C4-2B (cell line): ENCODE results near the gene SHQ1.

ENCODE experiments used
- H3K27ac ChIP-seq: fragments of 450-650 bp; 2 replicates; pipeline ENCODE4 v1.5.1; 2017
- ZFX ChIP-seq: fragments of 450-650 bp; IDR thresholded peaks from 2 replicates; pipeline ENCODE4 v1.6.1; 2017
- TF ChIP-seq, protein P1 (sequence below): fragments of 450-650 bp; conservative IDR thresholded peaks from 2 replicates; pipeline ENCODE4 v1.5.1; 2017; ENCODE audit warnings: mild to moderate bottlenecking

The SHQ1 gene

DNA sequence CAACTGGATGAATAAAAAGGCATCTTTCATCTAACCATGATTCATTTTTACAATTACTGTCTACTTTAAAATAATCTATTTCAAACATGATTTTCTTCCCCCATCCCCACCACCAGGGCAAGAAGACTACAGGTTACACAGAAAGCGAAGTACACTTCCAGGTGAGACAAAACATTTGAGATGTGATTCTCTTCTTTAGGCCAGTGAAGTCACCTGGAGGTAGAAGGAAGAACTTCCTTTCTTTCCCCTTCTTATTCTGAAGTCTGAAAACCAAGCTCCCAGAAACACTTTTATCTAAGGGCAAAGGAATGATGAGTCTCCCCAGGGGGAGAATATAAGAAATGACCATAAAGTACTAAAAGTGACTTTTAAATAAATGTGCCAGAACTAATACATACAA, 36.7 kb downstream of the SHQ1 start:
- TF ChIP-seq ZFX, result no peak
- TF ChIP-seq, protein P1, sequence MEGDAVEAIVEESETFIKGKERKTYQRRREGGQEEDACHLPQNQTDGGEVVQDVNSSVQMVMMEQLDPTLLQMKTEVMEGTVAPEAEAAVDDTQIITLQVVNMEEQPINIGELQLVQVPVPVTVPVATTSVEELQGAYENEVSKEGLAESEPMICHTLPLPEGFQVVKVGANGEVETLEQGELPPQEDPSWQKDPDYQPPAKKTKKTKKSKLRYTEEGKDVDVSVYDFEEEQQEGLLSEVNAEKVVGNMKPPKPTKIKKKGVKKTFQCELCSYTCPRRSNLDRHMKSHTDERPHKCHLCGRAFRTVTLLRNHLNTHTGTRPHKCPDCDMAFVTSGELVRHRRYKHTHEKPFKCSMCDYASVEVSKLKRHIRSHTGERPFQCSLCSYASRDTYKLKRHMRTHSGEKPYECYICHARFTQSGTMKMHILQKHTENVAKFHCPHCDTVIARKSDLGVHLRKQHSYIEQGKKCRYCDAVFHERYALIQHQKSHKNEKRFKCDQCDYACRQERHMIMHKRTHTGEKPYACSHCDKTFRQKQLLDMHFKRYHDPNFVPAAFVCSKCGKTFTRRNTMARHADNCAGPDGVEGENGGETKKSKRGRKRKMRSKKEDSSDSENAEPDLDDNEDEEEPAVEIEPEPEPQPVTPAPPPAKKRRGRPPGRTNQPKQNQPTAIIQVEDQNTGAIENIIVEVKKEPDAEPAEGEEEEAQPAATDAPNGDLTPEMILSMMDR, result no peak; the same call in 1 of the 2 replicates
- H3K27ac ChIP-seq, result no peak overlapping the region

DNA sequence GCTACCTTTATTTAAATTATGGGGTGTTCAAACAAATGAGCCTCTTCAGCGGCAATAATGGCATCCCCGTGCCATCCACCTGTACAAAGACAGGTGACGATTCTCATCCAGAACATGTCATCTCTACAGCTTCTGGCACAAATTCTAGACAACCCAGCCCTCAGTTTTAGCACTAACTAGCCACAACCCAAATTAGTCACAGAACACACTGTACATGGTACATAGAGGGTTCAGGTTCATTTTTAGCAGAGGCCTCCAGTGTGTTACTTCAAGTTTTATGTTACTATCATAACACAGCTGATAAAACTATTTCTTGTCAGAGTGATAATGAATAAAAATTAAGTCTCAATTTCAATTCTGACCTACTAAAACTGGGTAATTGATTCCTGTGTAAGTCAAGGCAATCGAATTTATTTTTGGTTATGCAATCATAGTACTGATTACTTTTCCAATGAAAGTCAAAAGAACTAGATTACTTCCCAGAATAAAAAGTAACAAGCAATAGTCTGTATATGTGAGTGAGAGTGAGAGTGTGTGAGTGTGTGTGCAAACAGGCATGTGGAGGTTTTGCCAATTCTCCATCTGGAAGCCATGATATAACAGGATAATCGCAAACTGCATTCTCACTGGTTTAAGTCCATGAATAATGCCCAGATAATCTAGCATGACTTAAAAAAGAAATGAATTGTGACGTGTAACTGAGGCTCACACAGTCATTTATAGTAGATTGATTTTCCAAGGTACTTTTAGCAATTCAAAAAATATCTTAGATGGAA, 37.4 kb downstream of the SHQ1 start:
- no peak overlapping the region for H3K27ac ChIP-seq

DNA sequence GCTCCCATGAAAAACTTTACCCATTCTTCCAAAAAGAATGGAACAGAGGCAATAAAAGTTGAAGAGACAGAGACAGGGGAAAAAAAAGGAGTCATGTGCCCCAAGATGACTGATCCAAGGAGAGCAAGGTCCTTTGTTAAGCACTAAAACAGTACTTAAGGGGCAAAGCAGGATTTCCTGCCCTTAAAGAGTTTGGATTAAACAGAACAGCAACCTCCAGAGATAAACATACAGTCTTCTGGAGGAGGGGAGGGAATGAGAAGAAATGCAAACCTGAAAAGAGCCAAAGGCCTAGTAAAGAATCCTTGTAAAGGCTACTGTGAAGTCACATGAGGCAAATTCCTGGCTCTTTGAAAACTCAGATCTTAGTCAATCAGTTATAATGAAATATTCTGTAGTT, 38.2 kb downstream of the SHQ1 start:
- no peak overlapping the region for H3K27ac ChIP-seq
- no peak for TF ChIP-seq ZFX
- TF ChIP-seq, protein P1, result no peak

More for the DNA sequence above, 37.4 kb downstream of the SHQ1 start:
- no peak for TF ChIP-seq ZFX
- TF ChIP-seq, protein P1, result no peak

DNA sequence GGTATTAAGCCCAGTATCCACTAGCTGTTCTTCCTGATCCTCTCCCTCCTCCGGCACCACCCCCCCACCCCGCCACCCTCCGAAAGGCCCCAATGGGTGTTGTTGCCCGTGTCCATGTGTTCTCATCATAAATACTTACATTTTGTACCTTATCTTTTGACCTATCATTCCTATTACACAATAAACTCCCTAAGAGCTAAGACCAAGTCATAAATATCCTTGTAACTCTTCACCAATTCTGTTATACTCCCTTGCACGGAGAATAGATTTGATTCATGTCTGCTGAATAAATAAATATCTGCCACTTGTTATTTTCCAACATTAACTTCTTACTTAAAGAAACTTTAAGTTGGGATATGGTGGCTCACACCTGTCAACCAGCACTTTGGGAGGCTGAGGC, 43.9 kb downstream of the SHQ1 start:
- no peak overlapping the region for H3K27ac ChIP-seq
- TF ChIP-seq ZFX, result no peak
- TF ChIP-seq, protein P1, result no peak

DNA sequence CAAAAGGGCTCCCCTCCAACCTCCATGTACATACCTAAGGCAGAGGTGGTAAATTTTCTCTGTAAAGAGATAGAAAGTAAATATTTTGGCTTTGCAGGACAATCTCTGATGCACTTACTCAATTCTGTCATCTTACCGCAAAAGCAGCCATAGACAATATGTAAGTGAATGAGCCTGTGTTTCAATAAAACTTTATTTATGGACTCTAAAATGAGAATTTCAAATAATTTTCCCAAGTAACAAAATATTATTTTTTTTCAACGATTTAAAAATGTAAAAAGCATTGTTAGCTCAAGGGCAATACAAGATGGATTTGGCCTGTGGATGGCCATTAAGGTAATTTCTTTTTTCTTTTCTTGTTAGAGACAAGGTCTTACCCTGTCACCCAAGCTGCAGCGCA, 44.7 kb downstream of the SHQ1 start:
- no peak for TF ChIP-seq ZFX
- TF ChIP-seq, protein P1, result no peak
- H3K27ac ChIP-seq, result no peak overlapping the region

DNA sequence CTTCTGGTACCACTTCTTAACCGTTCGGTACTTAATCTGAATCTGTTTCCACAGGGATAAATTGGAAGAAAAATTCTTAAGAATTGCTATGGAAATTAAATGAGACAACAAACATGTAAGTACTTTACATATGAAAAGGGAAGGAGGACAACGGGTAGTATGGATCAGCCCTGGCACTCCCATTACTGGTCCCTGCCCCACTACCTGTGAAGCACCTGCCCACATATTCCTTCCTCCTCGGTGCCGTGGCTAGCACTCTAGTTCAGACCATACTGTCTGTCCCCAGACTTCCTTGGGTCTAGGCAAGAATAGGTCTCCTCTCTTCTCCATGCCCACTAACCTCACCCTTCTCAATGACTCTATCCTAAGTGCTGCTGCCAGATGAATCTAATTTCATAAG, 46.2 kb downstream of the SHQ1 start:
- TF ChIP-seq, protein P1, result no peak
- TF ChIP-seq ZFX, result no peak

DNA sequence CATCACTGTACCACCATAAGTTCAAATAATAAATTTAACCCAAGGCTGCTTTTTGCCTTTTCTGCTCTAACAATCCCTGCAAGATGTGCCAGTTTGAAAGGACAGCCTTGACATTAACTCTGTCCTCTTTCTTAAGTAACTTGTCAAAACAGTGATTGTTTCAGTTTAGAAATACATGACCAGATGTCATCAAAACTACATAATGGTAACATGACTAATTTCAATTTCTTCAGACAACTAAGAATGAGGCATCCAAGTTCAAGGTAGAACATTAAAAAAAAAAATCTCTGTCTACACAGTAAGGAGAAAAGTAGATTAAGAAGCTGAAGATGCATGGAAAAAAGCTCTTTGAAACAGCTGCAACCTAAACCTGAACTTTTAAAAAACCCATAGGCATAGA, 47.4 kb downstream of the SHQ1 start:
- no peak overlapping the region for H3K27ac ChIP-seq
- TF ChIP-seq, protein P1, result no peak
- TF ChIP-seq ZFX, result no peak

More for the DNA sequence above, 46.2 kb downstream of the SHQ1 start:
- H3K27ac ChIP-seq, result no peak overlapping the region
